GM23338 (cell line): ENCODE results near the gene MMS19. TPM values are rescaled to one million over a fixed set of nuclear protein-coding genes. Genes with fewer than 3 reads are reported as not detected.

Experiments used
- ATAC-seq: fragments of 200-7000 bp; cut with Tn5 transposase; 3 replicates; pipeline ENCODE4 v1.9.1; 2020
- DNase-seq: peaks from one replicate; pipeline ENCODE4 v3.0.0-alpha.2; 2015; ENCODE audit warnings: low spot score
- H2AFZ ChIP-seq: fragments of 200-600 bp; sonication (generic); 2 replicates; pipeline ENCODE4 v1.8.0; 2016; ENCODE audit warnings: antibody characterized with exemption, mild to moderate bottlenecking, moderate library complexity
- H3F3A ChIP-seq: fragments of 200-600 bp; sonication (generic); replicated peaks from 2 replicates; pipeline ENCODE4 v1.8.0; 2017; ENCODE audit warnings: antibody characterized with exemption, mixed run types, low read depth
- H3K27ac ChIP-seq: fragments of 200-600 bp; sonication (generic); 2 replicates; pipeline ENCODE4 v1.6.1; 2016; ENCODE audit warnings: low read depth
- H3K27me3 ChIP-seq: fragments of 200-600 bp; sonication (generic); 2 replicates; pipeline ENCODE4 v1.8.0; 2016; ENCODE audit warnings: mild to moderate bottlenecking, mixed run types, moderate library complexity; ENCODE audit not compliant: insufficient read depth
- H3K36me3 ChIP-seq: fragments of 200-600 bp; sonication (generic); 2 replicates; pipeline ENCODE4 v1.8.0; 2016; ENCODE audit warnings: mild to moderate bottlenecking; ENCODE audit not compliant: insufficient read depth
- H3K4me1 ChIP-seq: fragments of 200-600 bp; sonication (generic); 2 replicates; pipeline ENCODE4 v1.8.0; 2016; ENCODE audit warnings: mild to moderate bottlenecking, moderate library complexity; ENCODE audit not compliant: insufficient read depth
- H3K4me2 ChIP-seq: fragments of 200-600 bp; sonication (generic); 2 replicates; pipeline ENCODE4 v1.7.1; 2017; ENCODE audit warnings: mixed run types
- H3K4me3 ChIP-seq: fragments of 200-600 bp; sonication (generic); 2 replicates; pipeline ENCODE4 v1.6.1; 2016; ENCODE audit warnings: mixed run types
- H3K79me2 ChIP-seq: fragments of 200-600 bp; sonication (generic); replicated peaks from 2 replicates; pipeline ENCODE4 v1.8.0; 2017; ENCODE audit warnings: mild to moderate bottlenecking; ENCODE audit not compliant: insufficient read depth
- H3K9me2 ChIP-seq: fragments of 200-600 bp; sonication (generic); 2 replicates; pipeline ENCODE4 v1.8.0; 2017; ENCODE audit not compliant: insufficient read depth
- H4K20me1 ChIP-seq: fragments of 200-600 bp; sonication (generic); replicated peaks from 2 replicates; pipeline ENCODE4 v1.8.0; 2017; ENCODE audit warnings: mild to moderate bottlenecking; ENCODE audit not compliant: insufficient read depth
- H3K27ac Mint-ChIP-seq: 2 replicates; pipeline ENCODE4 v1.8.0; 2020; ENCODE audit warnings: inconsistent platforms, mild to moderate bottlenecking, moderate library complexity, mixed read lengths
- H3K27me3 Mint-ChIP-seq: 3 replicates; pipeline ENCODE4 v1.8.0; 2022; ENCODE audit warnings: low read depth, mild to moderate bottlenecking, moderate library complexity, mixed read lengths, inconsistent platforms; ENCODE audit not compliant: insufficient read depth, poor library complexity
- H3K36me3 Mint-ChIP-seq: 3 replicates; pipeline ENCODE4 v1.8.0; 2021; ENCODE audit warnings: low read depth, mild to moderate bottlenecking, inconsistent platforms, moderate library complexity, mixed read lengths
- H3K4me1 Mint-ChIP-seq: 3 replicates; pipeline ENCODE4 v1.8.0; 2020; ENCODE audit warnings: mild to moderate bottlenecking, inconsistent platforms, mixed read lengths
- H3K4me3 Mint-ChIP-seq: 3 replicates; pipeline ENCODE4 v1.8.0; 2021; ENCODE audit warnings: moderate library complexity, mild to moderate bottlenecking, inconsistent platforms, mixed read lengths
- H3K9me3 Mint-ChIP-seq: 3 replicates; pipeline ENCODE4 v1.8.0; 2020; ENCODE audit warnings: moderate library complexity, mild to moderate bottlenecking, inconsistent platforms, mixed read lengths
- CREB1 ChIP-seq: fragments of 250-450 bp; sonication (Bioruptor Pico); IDR thresholded peaks from 2 replicates; pipeline ENCODE4 v1.5.0; 2020; ENCODE audit warnings: low read depth, mild to moderate bottlenecking, moderate library complexity
- EZH2 ChIP-seq: fragments of 200-600 bp; sonication (generic); IDR thresholded peaks from one replicate; pipeline ENCODE4 v1.8.0; 2017; ENCODE audit warnings: antibody characterized with exemption, mild to moderate bottlenecking, low read depth; ENCODE audit not compliant: unreplicated experiment
- EZH2phosphoT487 ChIP-seq: fragments of 200-600 bp; sonication (generic); IDR thresholded peaks from one replicate; pipeline ENCODE4 v1.8.1; 2018; ENCODE audit warnings: antibody characterized with exemption; ENCODE audit not compliant: unreplicated experiment
- POLR2AphosphoS5 ChIP-seq: IDR thresholded peaks from 2 replicates; pipeline ENCODE4 v1.6.1; 2016; ENCODE audit warnings: antibody characterized with exemption, low read depth
- REST ChIP-seq: IDR thresholded peaks from one replicate; pipeline ENCODE4 v1.6.1; 2018; ENCODE audit warnings: antibody characterized with exemption; ENCODE audit not compliant: unreplicated experiment
- STAT1 ChIP-seq: IDR thresholded peaks from one replicate; pipeline ENCODE4 v1.6.1; 2016; ENCODE audit warnings: antibody characterized with exemption; ENCODE audit not compliant: unreplicated experiment
- ZNF331 ChIP-seq: fragments of 250-450 bp; sonication (Bioruptor Pico); IDR thresholded peaks from 2 replicates; pipeline ENCODE4 v1.5.0; 2020; ENCODE audit warnings: low read depth, mild to moderate bottlenecking, moderate library complexity
- polyA plus RNA-seq: library from polyadenylated mRNA; unstranded; fragments of >200 nt; fragmentation: Nextera tagmentation; extraction: Ambion mirVana; gene quantifications from 2 replicates; pipeline ENCODE4 v1.2.1, GENCODE V29; 2016
- total RNA-seq: library from RNA; depleted of rRNA; stranded (reverse); fragments of >200 nt; shearing (Covaris generic); gene quantifications from 2 replicates; pipeline ENCODE4 v1.2.3, GENCODE V29; 2014
- TF ChIP-seq, protein P1 (sequence below): IDR thresholded peaks from 2 replicates; pipeline ENCODE4 v1.6.1; 2016; ENCODE audit warnings: antibody characterized with exemption
- TF ChIP-seq, protein P2 (sequence below): fragments of 250-450 bp; sonication (Bioruptor Pico); IDR thresholded peaks from 2 replicates; pipeline ENCODE4 v1.5.0; 2020; ENCODE audit warnings: mild to moderate bottlenecking, moderate library complexity

The MMS19 gene
- total and polyA plus RNA-seq, 2 experiments from 2014 or later, result 81.5 to 252 TPM

DNA sequence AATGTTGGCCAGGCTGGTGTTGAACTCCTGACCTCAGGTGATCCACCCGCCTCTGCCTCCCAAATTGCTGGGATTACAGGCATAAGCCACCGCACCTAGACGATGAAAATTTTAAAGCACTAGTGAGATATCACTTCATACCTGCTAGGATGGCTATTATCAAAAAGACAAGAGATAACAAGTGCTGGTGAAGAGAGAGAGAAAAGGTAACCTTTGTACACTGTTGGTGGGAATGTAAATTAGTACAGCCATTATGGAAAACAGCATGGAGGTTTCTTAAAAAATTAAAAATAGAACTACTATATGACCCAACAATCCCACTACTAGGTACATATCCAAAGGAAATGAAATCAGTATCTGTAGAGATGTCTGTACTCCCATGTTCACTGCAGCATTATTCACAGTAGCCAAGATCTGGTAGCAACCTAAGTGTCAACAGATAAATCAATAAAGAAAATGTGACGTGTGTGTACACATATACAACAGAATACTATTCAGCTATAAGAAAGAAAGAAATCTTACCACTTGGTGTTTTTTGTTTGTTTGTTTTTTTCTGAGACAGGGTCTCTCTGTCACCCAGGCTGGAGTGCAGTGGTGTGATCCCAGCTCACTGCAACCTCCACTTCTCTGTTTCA is 12.5 kb downstream of the MMS19 start:
- Mint-ChIP-seq H3K27ac (no peak overlapping the region), H3K9me3 (no peaks in the 10 kb centered on the region), H3K4me1 (peaks cover 16% of the 10 kb centered on the region), H3K27me3 (peaks cover 2% of the 10 kb centered on the region), H3K36me3 (peaks cover 18% of the 10 kb centered on the region), H3K4me3 (no peak overlapping the region)
- Histone ChIP-seq H3K9me2 (no peaks in the 10 kb centered on the region), H4K20me1 (peaks cover 28% of the 10 kb centered on the region), H3K79me2 (peaks cover 93% of the 10 kb centered on the region), H2AFZ (no peak overlapping the region), H3K36me3 (no peaks in the 10 kb centered on the region), H3K27ac (no peak overlapping the region), H3K4me1 (peaks cover 13% of the 10 kb centered on the region), H3K4me3 (no peak overlapping the region), H3K4me2 (no peak overlapping the region), H3K27me3 (no peaks in the 10 kb centered on the region), H3F3A (peaks cover 8% of the 10 kb centered on the region)
- no peak for ATAC-seq
- TF ChIP-seq EZH2phosphoT487 (no peak), REST (no peak), POLR2AphosphoS5 (no peak), EZH2 (no peak), CREB1 (no peak), STAT1 (no peak), ZNF331 (no peak)
- TF ChIP-seq, protein P1, sequence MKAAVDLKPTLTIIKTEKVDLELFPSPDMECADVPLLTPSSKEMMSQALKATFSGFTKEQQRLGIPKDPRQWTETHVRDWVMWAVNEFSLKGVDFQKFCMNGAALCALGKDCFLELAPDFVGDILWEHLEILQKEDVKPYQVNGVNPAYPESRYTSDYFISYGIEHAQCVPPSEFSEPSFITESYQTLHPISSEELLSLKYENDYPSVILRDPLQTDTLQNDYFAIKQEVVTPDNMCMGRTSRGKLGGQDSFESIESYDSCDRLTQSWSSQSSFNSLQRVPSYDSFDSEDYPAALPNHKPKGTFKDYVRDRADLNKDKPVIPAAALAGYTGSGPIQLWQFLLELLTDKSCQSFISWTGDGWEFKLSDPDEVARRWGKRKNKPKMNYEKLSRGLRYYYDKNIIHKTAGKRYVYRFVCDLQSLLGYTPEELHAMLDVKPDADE, result no peak
- TF ChIP-seq, protein P2, sequence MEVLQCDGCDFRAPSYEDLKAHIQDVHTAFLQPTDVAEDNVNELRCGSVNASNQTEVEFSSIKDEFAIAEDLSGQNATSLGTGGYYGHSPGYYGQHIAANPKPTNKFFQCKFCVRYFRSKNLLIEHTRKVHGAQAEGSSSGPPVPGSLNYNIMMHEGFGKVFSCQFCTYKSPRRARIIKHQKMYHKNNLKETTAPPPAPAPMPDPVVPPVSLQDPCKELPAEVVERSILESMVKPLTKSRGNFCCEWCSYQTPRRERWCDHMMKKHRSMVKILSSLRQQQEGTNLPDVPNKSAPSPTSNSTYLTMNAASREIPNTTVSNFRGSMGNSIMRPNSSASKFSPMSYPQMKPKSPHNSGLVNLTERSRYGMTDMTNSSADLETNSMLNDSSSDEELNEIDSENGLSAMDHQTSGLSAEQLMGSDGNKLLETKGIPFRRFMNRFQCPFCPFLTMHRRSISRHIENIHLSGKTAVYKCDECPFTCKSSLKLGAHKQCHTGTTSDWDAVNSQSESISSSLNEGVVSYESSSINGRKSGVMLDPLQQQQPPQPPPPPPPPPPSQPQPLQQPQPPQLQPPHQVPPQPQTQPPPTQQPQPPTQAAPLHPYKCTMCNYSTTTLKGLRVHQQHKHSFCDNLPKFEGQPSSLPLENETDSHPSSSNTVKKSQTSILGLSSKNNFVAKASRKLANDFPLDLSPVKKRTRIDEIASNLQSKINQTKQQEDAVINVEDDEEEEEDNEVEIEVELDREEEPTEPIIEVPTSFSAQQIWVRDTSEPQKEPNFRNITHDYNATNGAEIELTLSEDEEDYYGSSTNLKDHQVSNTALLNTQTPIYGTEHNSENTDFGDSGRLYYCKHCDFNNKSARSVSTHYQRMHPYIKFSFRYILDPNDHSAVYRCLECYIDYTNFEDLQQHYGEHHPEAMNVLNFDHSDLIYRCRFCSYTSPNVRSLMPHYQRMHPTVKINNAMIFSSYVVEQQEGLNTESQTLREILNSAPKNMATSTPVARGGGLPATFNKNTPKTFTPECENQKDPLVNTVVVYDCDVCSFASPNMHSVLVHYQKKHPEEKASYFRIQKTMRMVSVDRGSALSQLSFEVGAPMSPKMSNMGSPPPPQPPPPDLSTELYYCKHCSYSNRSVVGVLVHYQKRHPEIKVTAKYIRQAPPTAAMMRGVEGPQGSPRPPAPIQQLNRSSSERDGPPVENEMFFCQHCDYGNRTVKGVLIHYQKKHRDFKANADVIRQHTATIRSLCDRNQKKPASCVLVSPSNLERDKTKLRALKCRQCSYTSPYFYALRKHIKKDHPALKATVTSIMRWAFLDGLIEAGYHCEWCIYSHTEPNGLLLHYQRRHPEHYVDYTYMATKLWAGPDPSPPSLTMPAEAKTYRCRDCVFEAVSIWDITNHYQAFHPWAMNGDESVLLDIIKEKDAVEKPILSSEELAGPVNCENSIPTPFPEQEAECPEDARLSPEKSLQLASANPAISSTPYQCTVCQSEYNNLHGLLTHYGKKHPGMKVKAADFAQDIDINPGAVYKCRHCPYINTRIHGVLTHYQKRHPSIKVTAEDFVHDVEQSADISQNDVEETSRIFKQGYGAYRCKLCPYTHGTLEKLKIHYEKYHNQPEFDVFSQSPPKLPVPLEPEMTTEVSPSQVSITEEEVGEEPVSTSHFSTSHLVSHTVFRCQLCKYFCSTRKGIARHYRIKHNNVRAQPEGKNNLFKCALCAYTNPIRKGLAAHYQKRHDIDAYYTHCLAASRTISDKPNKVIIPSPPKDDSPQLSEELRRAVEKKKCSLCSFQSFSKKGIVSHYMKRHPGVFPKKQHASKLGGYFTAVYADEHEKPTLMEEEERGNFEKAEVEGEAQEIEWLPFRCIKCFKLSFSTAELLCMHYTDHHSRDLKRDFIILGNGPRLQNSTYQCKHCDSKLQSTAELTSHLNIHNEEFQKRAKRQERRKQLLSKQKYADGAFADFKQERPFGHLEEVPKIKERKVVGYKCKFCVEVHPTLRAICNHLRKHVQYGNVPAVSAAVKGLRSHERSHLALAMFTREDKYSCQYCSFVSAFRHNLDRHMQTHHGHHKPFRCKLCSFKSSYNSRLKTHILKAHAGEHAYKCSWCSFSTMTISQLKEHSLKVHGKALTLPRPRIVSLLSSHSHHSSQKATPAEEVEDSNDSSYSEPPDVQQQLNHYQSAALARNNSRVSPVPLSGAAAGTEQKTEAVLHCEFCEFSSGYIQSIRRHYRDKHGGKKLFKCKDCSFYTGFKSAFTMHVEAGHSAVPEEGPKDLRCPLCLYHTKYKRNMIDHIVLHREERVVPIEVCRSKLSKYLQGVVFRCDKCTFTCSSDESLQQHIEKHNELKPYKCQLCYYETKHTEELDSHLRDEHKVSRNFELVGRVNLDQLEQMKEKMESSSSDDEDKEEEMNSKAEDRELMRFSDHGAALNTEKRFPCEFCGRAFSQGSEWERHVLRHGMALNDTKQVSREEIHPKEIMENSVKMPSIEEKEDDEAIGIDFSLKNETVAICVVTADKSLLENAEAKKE (CRISPR knock-in tag), result no peak
- DNase-seq, result no peak
